DMS 273 (cell line): ENCODE measurements around the gene RIN1.
A peak's percentile ranks its signal among the peaks of the same experiment; 100 is the strongest.

Experiments used
- DNase-seq: peaks from one replicate; lab custom pipeline; 2025; ENCODE audit not compliant: unreplicated experiment; lab: John Stamatoyannopoulos, UW

Gene RIN1

GRCh38 chr11:66302656-66303055 is 33.6 kb downstream of the RIN1 start:
- DNase-seq: no peak

DNA sequence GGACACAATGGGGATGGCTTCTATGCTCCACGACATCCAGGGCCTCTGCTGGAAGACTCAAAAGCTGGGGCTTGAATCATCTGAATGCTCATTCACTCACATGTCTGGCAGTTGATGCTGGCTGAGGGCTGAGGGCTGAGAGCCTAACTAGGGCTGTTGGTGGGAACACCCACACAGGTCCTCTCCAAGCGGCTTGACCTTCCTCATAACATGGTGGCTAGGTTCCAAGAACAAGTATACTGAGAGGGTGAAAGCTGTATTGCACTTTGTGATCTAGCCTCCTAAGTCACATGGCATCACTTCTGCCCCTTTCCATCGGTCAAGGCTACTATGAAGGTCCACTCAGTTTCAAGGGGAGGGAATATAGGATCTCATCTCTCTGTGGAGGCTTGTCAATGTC is 37.0 kb downstream of the RIN1 start:
- no peak for DNase-seq

DNA sequence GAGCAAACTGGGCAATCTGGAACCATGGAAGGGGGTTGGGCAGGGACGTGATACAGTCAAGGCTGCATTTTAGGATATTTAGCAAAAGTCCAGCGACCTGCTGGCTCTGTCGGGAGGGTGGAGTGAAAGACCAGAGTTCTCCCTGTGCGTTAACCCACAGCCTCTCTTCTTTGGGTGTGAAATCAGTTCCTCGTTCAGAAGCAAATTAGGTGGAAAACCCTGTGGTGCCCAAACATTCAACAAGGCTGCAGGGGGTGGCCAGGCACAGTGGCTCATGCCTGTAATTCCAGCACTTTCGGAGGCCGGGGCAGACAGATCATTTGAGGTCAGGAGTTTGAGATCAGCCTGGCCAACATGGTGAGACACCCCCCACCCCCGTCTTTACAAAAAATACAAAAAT is 38.6 kb downstream of the RIN1 start:
- DNase-seq: no peak

DNA sequence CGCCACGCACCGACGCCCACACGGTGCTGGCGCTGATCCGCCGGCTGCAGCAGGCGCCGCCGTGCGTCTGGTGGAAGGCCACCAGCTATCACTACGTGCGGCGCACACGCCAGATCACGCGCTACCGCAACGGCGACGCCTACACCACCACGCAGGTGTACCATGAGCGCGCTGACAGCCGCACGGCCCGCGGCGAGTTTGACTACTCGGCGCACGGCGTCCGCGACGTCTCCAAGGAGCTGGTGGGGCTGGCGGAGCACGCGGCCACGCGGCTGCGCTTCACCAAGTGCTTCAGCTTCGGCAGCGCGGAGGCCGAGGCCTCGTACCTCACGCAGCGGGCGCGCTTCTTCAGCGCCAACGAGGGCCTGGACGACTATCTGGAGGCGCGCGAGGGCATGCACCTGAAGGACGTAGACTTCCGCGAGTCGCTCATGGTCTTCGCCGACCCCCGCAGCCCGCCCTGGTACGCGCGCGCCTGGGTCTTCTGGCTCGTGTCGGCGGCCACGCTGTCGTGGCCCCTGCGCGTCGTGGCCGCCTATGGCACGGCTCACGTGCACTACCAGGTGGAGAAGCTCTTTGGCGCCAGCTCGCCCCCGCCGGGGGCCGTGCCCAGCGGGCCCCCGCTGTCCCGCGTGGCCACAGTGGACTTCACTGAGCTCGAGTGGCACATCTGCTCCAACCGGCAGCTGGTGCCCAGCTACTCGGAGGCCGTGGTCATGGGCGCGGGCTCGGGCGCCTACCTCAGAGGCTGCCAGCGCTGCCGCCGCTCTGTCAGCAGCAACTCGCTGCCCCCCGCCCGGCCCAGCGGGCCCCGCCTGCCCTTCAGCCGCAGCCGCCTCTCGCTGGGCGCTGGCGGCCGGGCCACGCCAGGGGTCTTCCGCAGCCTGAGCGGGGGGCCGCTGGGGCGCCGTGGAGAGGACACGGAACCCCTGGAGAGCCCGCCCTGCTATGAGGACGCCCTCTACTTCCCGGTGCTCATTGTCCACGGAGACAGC is 41.3 kb downstream of the RIN1 start:
- no peak for DNase-seq

DNA sequence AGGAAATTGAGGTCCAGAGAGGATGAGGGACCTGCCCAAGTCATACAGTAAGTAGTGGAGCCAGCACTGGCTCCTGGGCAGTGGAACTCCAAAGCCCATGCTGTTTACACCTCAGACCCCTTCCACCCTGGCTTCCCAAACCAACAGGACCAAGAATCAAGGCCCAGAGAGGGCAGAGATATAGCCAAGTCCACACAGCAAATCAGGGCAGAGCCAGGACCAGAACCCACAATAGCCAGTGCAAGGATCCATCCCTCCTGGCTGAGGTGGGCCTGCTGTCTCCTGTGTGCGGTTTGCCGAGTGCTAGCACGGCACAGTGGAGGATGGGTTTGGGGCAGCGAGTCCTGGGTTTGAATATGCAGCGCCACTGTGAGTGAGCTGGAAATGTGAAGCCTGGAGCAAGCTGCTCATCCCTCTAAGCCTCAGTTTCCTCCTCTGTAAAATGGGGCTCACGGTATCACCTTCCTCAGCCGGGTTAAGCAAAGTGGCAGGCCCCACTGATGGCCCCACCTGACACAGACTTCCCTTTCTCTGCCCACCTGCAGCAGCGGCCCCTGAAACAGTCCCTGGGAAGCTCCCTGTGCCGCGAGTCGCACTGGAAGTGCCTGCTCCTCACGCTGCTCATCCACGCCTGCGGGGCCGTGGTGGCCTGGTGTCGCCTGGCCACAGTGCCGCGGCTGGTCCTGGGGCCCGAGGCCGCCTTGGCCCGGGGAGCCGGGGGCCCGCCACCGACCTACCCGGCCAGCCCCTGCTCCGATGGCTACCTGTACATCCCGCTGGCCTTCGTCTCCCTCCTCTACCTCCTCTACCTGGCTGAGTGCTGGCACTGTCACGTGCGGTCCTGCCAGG is 42.2 kb downstream of the RIN1 start:
- DNase-seq: no peak

GRCh38 chr11:66293352-66293751 is 42.9 kb downstream of the RIN1 start:
- no peak for DNase-seq

DNA sequence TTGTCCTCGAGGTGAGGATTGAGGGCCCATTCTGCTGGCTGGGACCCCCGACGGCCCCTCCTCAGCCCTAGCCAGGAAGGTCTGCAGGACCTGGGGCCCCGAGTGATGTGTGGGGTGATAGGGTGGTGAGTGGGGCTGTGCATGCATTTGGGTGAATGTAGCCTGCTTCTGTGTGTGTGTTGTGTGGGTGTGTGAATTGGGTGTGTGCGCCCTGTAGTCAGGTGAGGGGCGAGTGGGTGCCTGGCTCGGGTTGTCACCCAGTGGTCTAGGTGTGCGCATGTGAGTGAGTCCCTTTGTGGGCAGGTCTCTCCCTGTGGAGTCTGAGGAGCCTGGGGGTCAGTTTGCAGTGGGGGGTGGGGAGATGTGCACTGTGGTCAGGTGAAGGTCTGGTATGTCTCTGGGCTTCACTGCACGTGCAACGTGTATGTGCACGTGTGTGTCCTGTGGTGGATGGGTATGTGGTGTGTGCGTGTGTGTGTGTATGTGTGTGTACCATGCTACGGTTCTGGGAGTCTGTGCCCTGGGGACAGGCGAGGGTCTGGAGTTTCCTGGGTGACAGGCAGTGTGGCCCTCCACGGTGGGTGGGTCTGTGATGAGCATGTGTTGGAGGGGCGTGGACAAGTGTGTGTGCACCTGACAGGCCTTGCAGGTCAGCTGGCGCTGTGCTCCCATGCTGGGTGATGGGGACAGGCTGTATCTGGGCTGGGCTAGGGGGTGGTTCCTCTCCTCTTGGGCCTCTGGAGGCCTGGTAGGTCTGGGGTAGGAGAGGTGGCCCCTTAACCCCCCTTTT is 43.5 kb downstream of the RIN1 start:
- DNase-seq: no peak

DNA sequence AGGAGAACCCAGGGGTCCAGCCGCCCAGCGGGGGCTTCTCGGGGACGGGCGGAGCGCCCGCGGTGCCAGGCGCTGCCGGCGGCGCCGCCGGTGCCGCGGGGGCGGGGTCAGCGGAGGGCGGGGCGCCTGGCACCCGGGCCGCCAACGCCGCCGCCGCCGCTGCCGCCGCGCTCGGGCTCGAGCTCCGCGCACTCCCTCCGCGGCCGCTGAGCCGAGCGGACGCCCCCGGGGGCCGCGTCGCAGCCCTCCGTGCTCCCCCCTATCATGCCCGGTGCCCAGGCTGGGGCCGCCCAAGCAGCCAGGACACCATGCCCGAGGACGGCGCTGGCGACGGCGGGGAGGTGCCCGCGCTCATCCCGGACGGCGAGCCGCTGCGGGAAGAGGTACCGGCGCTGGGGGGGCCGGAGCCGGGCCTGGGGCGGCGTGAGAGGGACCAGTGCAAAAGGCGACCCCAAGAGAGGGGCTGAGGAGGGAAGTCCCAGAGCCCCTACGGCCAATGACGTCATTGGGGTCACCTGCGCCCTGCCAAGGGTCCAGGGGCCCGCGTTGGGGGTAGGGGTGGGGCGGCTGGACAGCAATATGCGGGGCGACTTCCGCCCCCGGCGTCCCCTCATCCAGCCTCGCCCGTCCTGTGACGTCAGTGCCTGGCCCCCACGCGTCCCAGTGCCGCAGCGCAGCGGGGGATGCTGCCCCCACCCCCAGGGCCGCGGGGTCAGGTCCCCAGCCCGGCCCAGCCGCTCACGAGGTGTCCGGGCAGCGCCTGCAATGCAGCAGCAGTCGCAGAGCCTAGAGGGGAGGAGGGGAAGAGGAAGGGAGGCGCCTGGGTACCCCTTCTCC is 44.3 kb downstream of the RIN1 start, which contains the start of gene TMEM151A:
TSS of gene TMEM151A (plus strand) at position 189 of the 837 bp plus-strand sequence. CDS start at position 309, 120 bp downstream.
- peak; percentile 58 for DNase-seq

GRCh38 chr11:66291303-66291705 is 44.9 kb downstream of the RIN1 start:
- no peak for DNase-seq

GRCh38 chr11:66290330-66290621 is 46.0 kb downstream of the RIN1 start:
- DNase-seq: no peak

DNA sequence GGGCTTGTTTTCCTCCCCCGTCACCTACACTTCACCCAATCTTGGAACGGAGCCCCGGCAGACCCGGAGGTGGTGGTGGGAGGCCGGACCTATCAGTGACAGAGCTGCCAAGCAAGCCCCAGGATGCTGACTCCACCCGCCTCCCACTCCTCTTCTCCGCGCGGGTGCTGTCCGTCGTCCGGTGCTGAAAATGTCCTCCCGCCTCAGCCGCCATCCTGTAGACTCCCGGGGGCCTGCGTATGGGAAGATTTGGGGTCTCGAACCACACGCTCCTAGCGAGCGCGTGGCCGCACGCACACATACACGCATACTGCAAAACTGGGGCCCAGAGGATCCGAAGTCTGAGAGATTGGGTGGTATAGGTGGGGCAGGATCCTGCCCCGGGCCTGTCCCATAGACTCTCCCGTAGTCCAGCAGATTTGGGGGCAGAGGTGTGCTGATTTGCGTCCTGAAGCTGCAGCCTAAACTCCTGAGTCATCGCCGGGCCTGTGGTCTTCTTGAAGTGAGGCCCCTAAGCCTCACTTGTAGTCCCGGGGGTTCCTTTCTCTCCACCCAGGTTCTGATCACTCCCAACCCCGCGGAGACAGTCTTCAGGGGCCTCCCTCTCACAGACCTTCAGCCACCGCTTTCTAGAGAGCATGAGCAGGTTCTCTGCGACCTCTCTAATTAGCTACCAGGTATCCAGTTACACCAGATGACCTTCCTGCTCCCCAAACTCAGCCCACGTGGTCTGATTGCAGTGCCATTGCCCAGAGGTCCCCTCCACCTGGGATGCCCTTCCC is 46.5 kb downstream of the RIN1 start:
- peak; percentile 89 for DNase-seq

DNA sequence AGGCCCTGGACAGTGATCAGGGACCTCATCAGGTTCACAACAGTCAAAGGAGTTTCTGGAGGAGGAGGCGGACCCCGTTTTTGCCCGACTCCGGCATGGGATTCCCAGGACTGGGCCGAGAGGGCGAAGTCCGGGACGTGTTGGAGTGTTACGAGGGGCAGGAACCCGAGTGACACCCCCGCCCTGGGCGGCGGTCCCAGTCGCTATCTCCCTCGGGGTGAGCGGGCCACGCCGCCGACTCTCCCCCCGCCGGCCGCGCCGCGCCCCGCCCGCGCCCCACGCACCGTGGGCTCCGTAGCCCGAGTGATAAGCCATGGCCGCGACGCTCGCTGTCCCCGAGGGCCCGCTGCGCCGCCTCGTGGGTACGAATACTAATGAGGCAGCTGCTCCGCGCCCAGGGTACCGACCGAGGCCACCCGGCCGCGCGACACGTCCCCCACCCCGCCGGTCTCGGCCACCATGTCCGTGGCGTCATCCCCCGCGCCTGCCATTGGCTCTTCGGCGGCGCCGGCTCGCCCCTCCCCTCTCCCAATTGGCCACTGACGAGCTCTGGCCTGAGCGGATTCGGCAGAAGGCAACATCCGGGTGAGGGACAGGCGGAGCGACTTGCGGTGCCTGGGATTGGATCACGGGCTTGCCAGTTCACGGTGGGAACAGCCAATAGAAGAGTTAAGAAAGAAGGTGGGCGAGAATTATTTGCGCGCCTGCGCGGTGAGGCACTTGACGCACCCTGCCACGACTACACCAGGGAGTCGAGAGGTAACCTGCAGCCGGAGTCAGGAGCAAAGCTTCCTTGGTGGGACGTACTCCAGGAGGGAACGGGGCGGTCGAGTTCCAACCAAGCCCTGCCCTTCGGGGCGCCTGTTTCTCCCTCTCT is 47.3 kb downstream of the RIN1 start, which contains the start of gene YIF1A:
TSS of gene YIF1A (minus strand) at position 473 of the 877 bp plus-strand sequence. CDS start at position 315, 158 bp downstream.
- peak; percentile 98 for DNase-seq

DNA sequence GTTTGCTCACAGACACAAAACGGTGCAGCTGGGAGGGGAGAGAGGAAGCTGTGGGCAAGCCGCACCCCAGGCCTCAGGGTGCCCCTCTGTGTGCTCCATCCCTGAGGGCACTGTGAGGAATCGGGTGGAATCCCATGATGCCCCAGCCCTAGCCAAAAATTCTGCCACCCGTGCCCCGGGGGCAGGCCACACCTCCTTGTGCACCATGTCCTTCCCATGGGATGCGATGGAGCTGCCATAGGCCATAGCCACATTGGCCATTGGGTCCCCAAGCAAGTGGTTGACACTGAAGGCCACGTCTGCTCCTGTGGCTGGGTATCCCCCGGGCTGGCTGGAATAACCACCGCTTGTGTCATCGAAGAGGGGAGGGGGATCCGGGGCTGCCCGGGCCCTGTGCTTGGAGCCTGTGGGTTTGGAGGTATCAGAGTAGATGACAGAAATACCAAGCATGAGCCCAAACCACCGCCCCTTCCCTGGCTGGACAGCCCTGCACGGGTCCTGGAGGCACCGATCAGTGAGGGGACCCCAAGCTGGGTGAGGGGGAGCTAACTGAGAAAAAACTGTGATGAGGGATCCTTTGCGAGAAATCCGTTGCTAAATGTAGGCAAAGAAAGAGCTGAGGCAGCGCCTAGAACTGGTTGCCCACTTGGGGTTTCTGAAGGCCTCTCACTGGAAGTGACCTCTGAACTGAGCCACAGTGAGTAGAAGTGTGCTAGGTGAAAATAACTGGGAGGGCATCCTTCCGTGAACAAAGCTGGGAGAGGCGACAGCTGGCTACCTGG is 48.2 kb downstream of the RIN1 start:
- no peak for DNase-seq

DNA sequence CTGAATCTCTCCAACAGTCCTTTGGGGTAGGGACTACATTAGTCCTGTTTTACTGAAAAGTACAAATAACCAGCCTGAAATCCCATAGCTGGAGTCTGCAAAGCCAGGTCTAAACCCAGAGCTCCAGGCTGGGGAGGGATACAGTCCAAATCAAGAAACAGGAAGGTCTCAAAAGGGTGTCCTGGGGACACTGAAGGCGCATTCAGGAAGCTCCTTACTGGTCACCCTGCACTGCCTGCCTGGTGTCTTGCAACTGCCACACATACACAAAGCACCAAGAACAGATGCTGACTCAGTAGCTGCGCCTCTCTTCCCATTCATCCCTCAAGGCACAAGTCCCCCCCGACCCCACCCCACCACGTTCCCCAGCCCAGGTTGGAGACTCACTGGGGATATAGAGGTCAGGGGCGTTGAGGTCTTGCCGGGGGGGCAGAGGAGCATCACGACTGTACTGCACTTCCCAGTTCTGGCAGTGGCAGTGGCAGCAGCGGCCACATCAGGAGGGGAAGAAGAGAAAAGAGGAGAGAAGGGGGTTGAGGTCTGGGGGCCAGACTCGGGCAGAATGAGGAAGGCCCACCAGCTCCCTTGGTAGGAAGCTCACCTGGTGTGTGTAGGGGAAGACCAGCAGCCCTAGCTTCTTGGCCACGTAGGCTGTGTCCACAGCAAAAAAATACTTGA is 48.9 kb downstream of the RIN1 start:
- no peak for DNase-seq

- no peak for DNase-seq
Observed at GRCh38 chr11:66286699-66287098, 49.5 kb downstream of the RIN1 start.

DNA sequence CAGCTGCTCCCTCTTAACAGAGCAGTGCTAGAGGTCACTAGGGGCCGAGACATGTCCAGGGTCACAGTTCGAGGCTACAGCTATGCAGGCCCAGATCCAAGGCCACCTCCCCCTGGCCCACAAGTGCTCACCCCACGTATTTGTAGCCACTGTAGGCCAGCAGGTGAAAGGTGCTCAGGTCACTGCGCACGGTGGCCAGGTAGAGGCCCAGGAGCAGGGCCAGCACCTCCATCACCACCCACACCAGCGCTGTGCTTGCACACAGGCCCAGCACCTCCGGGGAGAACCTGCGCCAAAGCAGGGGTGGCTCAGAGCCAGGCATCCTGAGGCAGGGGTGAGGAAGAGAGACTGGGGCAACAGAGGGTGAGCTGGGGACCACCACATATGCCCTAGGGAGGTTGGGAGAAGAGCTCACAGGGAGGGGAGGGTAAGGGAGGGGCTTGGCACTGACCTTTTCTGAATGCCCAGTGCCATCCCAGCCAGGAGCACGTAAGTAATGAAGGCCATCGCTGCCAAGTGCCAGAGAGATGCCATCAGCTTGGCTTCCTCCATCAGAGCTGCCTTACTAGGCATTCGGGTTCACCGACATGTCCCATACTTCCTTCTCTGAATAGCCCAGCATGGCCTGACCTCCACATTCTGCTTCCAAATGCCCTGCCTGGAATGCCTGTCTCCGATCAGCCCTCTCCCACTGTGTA is 50.8 kb downstream of the RIN1 start:
- DNase-seq: no peak
